Measurements from ENCODE around the gene PHF12.

PHF12 gene

GRCh38 chr17:28951428-28951990, at the start of gene PHF12:
TSS of gene PHF12 (minus strand) at chr17:28951518. CDS start at chr17:28950960, 558 bp downstream.
- peak; percentile 97 for DNase-seq (ENCODE audit: low spot score)

DNA sequence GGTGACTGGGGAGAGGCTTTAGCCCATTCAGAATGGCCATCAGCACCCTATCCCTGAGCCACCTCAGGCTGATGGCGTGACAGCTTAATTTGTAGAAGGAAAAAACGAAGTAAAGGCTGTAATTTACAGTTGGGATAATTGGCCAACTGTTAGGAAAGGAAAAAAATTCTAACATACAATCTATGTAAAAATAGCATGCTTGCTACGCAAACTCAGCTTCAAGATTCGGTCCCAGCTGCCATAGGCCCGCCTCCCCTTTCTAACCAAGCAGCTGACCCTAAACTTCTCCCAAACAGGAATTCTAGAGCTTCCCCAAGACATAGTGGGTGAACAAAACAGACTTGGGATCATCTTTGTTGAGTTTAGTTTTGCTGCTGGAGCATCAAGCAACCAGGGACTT, 49.7 kb upstream of the PHF12 start:
- no peak for DNase-seq (ENCODE audit: low spot score)

GRCh38 chr17:28999206-28999605, 47.9 kb upstream of the PHF12 start:
- DNase-seq (ENCODE audit: low spot score): no peak

DNA sequence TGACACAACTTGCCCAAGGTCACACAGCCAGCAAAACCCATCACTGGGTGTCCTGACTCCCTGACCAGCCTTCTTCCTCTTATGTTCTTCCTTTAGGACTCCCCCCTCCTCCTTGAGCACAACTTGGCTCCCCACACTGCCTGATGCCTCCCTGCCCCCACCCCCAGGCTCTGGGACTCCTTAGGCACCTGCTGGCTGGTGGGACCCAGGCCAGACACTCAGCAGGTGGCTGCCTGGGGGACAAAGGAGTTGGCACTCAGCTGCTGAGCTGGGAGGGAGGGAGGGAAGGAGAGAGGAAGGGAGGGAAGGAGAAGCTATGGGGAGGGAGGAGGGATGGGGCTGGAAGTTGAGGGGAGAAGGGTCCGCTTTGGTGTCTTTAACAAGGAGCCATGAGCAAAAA, 46.5 kb upstream of the PHF12 start:
- DNase-seq (ENCODE audit: low spot score): no peak

DNA sequence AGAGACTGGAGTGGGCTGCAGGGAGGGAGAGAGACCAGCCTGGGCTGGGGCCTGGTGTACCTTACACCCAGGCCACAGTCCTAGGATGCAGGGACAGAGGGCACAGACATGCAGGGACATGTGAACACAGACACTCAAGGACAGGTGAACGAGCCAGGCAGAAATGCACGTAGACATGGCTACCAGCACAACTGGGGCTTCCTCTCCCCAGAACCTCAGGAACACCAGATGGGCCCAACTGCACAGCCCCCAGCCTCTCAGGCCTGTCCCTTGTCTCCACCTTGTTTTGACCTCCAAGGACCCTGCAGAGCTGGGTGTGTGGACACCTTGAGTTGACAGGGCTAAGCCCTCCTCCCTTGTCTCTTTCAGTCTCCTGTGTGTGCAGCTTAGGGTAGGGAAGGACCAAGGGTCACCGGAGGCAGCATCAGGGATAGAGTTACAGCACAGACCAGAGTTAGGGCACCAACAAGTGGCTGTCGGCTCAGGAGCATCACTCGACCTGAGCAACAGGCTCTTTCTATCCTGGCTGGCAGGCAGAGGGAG, 45.3 kb upstream of the PHF12 start:
- no peak for DNase-seq (ENCODE audit: low spot score)

DNA sequence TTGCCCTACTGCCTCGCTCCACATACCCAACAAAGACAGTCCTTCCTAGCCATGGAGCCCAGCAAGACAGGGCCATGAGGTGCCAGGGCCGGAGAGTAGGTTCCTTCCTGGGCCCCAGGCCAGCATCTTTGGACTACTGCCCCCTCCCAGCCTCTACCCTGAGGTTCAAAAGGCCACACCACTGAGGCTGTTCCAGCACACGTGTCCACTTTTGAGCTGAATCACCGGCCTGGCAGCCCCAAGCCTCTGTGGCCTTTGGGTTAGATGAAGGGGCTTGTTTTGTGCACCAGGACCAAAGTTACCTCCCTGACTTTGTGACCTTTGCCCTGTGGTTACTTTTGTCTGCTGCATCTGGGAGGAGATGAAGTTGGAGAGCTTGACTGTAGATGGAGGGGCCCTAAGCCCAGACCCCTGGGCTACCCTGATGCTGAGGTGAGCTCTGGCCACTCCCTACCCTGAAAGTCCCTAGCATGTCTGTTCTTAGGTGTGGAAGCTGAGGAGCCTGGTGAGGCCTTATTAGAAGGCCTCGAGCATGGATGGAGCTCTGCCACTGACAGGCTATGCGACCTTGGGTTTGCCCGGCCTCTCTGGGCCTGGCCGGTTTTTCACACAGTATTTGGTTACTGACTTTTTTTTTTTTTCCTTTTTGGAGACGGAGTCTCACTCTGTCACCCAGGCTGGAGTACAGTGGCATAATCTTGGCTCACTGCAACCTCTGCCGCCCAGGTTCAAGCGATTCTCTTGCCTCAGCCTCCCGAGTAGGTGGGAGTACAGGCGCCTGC, 42.5 kb upstream of the PHF12 start:
- DNase-seq (ENCODE audit: low spot score): no peak

DNA sequence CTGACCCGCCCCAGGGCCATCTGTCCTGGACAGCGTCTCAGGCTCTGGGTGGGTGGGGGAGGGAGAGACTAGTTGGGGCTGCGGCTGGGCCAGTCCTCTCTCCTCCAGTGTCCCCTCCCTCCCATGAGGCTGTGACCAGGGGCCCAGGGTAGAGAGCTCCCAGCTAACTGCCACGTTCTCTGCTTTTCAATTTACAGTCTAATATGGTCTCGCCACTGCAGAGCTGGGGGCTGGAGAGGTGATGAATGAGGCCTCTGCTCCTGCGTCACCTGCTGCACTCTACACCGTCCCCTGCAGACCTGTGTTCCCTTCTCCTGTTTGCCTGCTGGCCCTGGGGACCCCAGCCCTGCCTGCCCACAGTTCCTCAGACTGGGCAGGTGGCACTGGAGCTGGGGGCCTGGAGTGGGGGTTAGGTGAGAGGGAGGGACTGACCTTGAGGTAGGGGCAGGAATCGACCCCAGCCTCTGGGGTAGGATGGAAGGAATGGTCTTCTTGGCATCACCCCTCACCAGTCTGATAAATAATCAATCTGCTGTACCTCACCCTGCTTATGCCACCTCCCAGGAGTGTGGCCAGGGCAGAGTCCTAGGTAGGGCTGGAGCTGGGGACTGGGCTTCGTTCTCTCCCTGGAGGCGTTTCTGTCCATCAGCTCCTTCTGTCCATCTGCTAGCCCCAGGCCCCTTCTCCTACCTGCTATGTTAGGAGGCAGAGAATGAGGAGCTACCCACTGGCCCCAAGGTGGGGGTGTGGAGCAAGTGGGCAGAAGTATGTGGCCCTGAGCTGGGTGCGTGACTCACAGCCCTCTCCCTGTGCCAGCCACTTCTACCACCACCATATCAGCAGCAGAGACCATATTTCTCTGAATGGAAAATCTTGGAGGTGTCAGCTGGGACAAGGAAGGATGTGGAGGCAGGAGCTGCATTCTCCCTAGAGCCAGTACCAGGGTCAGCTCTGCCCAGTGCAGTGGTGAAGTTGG, 41.6 kb upstream of the PHF12 start:
- DNase-seq (ENCODE audit: low spot score): no peak

DNA sequence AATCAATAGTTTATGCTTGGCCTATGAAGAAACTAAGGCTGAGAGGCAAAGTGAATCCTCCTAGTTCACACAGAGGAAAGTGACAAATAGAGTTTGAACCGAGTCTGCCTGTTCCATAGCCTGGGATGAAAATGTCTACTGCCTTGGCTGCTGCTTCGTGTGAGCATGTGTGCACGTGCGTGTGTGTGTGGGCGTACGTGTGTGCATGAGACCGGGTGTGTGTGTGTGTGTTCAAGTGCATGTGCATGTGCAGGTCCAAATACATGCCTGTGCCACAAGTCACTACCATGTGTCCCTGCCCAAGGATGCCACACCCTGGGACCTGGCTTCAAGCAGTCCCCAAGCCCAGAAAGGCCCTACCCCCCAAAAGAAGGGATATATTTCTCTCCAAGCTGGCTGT, 40.9 kb upstream of the PHF12 start:
- no peak for DNase-seq (ENCODE audit: low spot score)

DNA sequence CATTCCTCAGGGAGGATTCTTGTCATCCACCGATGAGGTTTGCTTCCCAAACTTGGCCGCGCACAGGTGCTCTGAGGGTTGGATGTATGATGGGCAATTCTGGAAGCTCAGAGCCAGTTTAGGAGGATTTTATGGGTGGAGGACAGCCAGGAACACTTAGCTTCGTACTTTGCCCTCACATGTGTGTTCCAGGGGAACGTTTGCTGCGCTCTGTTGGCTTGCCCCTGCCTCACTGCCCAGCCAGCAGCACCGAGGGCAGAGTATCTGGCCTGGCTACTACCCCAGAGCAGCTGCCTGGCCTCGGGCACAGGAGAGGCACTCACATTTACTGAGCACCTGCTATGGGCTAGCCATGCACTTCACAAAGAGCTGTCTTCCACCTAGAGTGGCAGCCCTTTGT, 40.5 kb upstream of the PHF12 start:
- no peak for DNase-seq (ENCODE audit: low spot score)

- no peak for DNase-seq (ENCODE audit: low spot score)
These were observed 37.7 kb upstream of the PHF12 start for GRCh38 chr17:28989028-28989427.

GRCh38 chr17:28988475-28988874, 37.2 kb upstream of the PHF12 start:
- DNase-seq (ENCODE audit: low spot score): no peak

DNA sequence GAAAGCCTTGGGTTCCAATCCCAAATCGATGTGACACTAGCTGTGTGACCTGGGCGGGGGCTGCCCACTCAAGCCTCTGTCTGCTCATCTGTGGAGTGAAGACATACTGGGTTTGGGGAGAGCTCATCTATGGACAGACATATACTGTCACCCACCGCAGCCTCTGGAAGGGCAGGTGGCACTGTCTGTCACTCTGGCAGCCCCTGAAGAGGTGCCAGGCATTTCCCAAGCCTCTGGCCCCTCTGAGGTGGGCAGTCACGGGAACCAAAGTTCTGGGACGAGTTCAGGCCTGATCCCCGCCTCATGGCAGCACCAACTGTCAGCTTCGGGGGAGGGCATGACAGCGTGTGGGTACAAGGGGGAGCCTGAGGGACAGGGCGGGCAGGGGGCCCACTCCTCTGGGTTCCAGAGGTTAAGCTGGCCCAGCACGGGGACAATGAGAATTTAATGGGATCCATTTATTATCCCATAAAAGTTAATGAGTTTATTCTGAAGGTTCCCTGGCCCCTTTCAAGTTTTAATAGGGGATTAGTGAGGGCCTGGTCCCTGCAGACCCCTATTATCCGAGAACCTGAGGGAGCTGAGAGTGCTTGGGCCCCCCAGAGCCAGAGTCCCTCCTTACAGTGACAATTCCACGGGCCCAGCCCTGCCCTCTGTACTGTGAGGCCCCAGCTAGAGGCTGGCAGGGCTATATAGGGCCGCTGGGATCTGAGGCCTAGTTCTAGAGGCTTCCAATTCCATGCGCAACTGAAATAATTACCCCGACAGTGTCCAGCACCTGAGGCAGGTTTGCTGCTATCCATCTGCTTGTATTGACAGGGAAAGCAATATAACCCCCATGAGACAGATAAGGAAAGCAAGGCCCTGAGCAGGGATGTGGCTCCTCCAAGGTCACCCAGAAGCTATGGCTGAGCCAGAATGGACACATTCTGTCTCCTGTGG, 35.7 kb upstream of the PHF12 start:
- DNase-seq (ENCODE audit: low spot score): no peak

DNA sequence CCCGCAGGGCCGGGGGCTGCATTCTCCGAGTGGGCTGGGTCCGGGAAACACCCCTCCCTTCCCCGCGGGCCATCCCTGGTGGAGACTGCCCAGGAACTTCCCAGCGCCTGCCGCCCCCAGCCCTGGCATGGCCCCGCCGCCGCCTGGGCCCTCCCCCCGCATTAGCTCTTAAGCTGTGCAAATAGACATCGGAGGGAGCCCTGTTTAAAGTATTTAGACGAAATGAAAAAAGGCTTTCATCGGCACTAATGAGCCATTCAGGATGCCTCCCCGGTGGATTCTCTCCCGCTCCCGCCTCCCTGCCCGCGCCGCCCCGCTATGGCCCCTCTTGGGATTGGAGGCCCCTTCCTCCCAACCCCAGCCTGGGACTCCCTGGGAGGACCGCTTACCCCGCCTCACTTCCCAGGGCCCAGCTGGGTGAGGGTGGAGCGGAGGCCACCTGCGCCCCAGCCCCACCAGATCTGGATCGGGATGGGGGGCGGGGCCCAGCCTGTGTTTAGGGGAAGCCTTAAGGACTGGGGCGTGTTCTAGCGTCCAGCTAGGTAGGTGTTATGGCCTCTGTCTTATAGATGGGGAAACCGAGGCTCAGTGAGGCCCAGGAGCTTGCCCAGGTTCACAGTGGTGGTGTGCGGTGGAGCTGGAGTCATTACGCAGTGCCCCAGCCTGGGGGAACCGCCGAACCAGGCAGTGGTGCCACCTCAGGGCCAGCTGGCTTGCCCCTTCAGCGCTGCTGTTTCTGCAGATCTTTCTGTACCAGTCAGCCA, 34.8 kb upstream of the PHF12 start:
- DNase-seq (ENCODE audit: low spot score): no peak

DNA sequence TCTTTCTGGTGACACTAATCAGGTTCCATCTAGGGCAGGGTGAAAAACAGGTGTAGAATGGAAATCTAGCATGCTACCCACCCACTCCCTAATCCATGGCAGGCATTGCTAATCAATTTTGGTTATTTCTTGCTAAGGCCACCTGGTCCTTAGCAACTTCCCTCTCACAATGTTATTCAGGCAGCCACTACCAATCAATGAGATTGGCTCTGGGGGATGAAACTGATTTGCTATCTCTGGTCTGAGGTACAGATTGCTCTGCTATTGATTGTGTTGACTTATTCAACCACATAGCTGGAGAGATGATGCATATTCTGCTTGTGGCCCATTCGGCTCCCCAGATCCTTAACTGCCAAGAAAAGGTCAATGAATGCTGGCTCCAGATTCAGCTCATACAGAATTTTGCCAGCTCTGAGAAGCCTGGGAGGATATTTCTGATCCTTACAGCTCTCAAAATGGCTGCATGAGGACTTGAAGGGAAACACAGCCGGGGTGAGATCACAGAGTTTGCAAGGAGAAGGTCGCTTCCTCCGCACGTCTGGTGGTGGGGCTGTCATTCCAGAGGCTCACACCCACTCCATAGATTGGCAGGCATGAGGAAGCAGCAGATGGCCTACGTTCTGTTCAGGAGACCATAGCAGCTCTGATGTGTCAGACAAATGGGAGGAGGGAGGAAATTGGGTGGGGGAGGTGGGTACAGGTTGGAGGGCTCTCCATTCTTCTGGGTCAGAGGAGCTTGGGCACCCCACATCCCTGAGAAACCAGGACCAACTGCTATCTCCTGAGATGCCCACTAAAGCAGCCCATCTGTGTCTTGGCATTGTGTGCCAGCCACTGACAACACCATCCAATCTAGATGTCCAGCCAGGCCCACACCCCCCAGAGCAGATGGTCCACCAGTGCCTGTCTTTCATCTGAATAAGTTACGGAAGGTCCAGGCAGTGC, 32.2 kb upstream of the PHF12 start:
- DNase-seq (ENCODE audit: low spot score): no peak

DNA sequence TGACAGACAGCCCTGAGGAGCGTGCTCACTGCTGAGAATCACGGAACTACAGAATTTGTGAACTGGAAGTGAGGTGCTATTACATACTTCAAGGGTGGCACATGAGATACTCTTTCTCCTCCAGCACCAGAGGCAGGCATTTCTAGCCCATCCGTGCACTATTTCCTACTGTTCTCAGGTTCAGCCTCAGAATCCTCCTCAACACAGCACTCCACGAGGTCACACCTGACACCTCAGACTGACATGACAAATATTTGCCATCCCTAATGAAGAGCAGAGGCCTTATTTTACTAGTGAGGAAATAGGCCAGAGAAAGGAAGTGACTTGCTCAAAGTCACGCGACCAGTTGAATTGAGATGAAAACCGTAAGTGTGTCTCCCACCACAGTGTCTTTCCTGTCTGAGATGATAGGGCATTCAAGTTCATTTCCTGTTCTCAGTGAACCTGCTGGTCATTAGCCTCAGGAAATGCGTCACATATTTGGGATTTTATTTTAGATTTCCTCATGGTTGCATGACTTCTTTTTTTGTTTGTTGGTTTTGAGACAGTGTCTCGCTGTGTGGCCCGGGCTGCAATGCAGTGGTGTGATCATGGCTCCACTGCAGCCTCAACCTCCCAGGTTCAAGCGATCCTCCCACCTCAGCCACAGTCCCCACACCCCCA, 30.9 kb upstream of the PHF12 start:
- DNase-seq (ENCODE audit: low spot score): no peak

DNA sequence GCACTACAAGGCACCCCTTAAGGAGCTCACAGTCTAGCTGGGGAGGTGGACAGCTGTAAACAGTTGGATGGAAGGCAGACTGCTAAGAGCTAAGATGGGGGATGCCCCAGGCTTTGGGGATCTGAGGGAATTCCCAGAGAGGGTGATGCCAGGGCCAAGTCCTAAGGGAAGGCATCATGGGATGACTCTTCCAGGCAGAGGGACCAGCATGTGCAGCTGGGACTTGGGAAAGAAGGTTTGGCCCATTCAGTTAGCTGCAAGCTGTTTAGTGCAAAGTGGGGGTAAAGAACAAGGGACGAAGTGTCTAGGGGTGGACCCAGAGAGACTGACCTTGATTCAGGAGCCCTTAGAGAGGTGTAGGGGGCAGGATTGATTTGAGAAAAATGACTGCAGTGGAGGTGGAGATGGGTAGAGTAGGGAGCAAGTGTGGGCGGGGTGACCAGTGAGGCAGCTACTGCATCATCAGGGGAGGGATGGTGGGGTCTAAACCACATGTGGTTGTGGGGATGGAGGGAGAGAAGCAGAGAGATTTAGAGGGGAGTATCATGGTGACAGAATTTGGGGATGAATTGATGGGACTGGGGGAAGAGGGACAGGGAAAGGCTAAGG, 27.1 kb upstream of the PHF12 start:
- DNase-seq (ENCODE audit: low spot score): no peak

- no peak for DNase-seq (ENCODE audit: low spot score)
These were observed 26.5 kb upstream of the PHF12 start for GRCh38 chr17:28977659-28978355.

- DNase-seq (ENCODE audit: low spot score): no peak
These were observed 24.3 kb upstream of the PHF12 start for GRCh38 chr17:28975646-28976045.
